Measurements from ENCODE around the gene APOB.

The APOB gene, protein sequence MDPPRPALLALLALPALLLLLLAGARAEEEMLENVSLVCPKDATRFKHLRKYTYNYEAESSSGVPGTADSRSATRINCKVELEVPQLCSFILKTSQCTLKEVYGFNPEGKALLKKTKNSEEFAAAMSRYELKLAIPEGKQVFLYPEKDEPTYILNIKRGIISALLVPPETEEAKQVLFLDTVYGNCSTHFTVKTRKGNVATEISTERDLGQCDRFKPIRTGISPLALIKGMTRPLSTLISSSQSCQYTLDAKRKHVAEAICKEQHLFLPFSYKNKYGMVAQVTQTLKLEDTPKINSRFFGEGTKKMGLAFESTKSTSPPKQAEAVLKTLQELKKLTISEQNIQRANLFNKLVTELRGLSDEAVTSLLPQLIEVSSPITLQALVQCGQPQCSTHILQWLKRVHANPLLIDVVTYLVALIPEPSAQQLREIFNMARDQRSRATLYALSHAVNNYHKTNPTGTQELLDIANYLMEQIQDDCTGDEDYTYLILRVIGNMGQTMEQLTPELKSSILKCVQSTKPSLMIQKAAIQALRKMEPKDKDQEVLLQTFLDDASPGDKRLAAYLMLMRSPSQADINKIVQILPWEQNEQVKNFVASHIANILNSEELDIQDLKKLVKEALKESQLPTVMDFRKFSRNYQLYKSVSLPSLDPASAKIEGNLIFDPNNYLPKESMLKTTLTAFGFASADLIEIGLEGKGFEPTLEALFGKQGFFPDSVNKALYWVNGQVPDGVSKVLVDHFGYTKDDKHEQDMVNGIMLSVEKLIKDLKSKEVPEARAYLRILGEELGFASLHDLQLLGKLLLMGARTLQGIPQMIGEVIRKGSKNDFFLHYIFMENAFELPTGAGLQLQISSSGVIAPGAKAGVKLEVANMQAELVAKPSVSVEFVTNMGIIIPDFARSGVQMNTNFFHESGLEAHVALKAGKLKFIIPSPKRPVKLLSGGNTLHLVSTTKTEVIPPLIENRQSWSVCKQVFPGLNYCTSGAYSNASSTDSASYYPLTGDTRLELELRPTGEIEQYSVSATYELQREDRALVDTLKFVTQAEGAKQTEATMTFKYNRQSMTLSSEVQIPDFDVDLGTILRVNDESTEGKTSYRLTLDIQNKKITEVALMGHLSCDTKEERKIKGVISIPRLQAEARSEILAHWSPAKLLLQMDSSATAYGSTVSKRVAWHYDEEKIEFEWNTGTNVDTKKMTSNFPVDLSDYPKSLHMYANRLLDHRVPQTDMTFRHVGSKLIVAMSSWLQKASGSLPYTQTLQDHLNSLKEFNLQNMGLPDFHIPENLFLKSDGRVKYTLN (N-terminal part only)

DNA sequence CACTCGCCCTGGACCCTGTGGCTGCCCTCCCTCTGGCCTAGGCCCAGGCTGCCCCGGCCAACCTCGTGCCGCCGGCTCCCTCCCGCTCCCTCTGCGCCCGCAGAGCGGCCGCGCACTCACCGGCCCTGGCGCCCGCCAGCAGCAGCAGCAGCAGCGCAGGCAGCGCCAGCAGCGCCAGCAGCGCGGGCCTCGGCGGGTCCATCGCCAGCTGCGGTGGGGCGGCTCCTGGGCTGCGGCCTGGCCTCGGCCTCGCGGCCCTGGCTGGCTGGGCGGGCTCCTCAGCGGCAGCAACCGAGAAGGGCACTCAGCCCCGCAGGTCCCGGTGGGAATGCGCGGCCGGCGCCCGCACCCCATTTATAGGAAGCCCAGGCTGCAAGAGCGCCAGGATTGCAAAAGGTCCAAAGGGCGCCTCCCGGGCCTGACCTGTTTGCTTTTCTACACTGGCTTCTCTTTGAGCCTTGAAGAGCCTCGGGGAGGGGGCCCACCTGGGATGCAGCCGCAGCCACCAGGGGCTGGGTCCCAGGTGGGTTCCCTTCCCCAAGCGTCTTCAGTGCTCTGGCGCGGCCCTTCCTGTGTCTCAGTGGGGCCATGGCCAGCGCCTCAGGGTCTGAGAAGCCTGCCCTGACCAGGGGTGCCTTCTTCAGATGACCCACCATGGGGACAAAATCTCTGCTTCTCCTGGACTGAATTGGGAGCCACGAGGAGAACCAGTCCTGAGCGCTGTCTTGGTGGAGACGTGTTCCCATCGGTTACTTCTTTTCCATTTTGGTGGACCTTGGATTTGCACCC is at the start of gene APOB:
Gene APOB, minus strand, starts transcription at position 330 of the 789 bp plus-strand sequence. Its CDS starts 128 bp downstream, at position 202.
- Mint-ChIP-seq H3K27me3 (peaks cover 35% of the 10 kb centered on the region), H3K9me3 (no peaks in the 10 kb centered on the region), H3K4me1 (no peaks in the 10 kb centered on the region), H3K4me3 (no peak within 1 kb of the TSS), H3K36me3 (ENCODE audit: insufficient read depth) (no peaks in the 10 kb centered on the region), H3K27ac (ENCODE audit: low read depth) (no peak within 1 kb of the TSS)
- DNase-seq (ENCODE audit: low spot score in 2 of 2) (no peak), ATAC-seq (replicated peaks; ENCODE audit: extremely low read depth, poor library complexity, severe bottlenecking) (no peak)

- ATAC-seq (replicated peaks; ENCODE audit: extremely low read depth, poor library complexity, severe bottlenecking), result no peak
These were observed 48.5 kb upstream of the APOB start for GRCh38 chr2:21092308-21092869.

GRCh38 chr2:21084401-21084800 is 40.5 kb upstream of the APOB start:
- H3K27me3 Mint-ChIP-seq, result no peaks in the 10 kb centered on the region
- no peak for DNase-seq (ENCODE audit: low spot score in 2 of 2)
- H3K36me3 Mint-ChIP-seq (ENCODE audit: insufficient read depth), result no peaks in the 10 kb centered on the region
- H3K9me3 Mint-ChIP-seq, result no peaks in the 10 kb centered on the region
- no peak for ATAC-seq (replicated peaks; ENCODE audit: extremely low read depth, poor library complexity, severe bottlenecking)
- no peaks in the 10 kb centered on the region for H3K4me1 Mint-ChIP-seq
- no peak overlapping the region for H3K4me3 Mint-ChIP-seq
- H3K27ac Mint-ChIP-seq (ENCODE audit: low read depth), result no peak overlapping the region

More at GRCh38 chr2:21092308-21092869, 48.5 kb upstream of the APOB start:
- Mint-ChIP-seq H3K27ac (ENCODE audit: low read depth) (no peak overlapping the region), H3K9me3 (peaks cover 5% of the 10 kb centered on the region), H3K36me3 (ENCODE audit: insufficient read depth) (no peaks in the 10 kb centered on the region), H3K27me3 (peaks cover 3% of the 10 kb centered on the region), H3K4me3 (no peak overlapping the region), H3K4me1 (no peaks in the 10 kb centered on the region)
- DNase-seq (ENCODE audit: low spot score in 2 of 2), result no peak

DNA sequence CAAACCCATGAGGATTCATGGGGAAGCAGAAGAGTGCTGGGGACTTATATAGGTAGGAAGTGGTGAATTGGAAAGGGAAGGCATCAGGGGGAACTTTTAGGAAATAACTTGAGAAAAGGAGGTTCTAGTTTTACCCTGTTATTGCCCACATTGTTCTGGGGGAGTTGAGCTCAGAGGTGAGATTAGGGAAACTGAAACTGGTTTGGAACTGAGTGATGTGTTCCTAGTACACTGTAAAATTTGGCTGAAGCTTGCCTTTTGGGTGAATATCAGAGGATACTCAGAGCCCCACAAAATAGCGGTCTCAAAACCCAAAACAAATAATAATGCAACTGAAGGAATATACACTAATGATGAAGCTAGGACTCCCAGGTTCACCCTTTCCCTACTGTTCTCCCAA is 39.6 kb upstream of the APOB start:
- no peak overlapping the region for H3K27ac Mint-ChIP-seq (ENCODE audit: low read depth)
- H3K36me3 Mint-ChIP-seq (ENCODE audit: insufficient read depth), result no peaks in the 10 kb centered on the region
- ATAC-seq (replicated peaks; ENCODE audit: extremely low read depth, poor library complexity, severe bottlenecking), result no peak
- peaks cover under 1% of the 10 kb centered on the region for H3K9me3 Mint-ChIP-seq
- no peaks in the 10 kb centered on the region for H3K27me3 Mint-ChIP-seq
- H3K4me3 Mint-ChIP-seq, result no peak overlapping the region
- no peaks in the 10 kb centered on the region for H3K4me1 Mint-ChIP-seq
- DNase-seq (ENCODE audit: low spot score in 2 of 2), result no peak

GRCh38 chr2:21078296-21078695 is 34.4 kb upstream of the APOB start:
- H3K4me3 Mint-ChIP-seq, result no peak overlapping the region
- peaks cover 5% of the 10 kb centered on the region for H3K9me3 Mint-ChIP-seq
- no peaks in the 10 kb centered on the region for H3K36me3 Mint-ChIP-seq (ENCODE audit: insufficient read depth)
- DNase-seq (ENCODE audit: low spot score in 2 of 2), result no peak
- H3K27ac Mint-ChIP-seq (ENCODE audit: low read depth), result no peak overlapping the region
- no peaks in the 10 kb centered on the region for H3K4me1 Mint-ChIP-seq
- H3K27me3 Mint-ChIP-seq, result no peaks in the 10 kb centered on the region
- ATAC-seq (replicated peaks; ENCODE audit: extremely low read depth, poor library complexity, severe bottlenecking), result no peak

DNA sequence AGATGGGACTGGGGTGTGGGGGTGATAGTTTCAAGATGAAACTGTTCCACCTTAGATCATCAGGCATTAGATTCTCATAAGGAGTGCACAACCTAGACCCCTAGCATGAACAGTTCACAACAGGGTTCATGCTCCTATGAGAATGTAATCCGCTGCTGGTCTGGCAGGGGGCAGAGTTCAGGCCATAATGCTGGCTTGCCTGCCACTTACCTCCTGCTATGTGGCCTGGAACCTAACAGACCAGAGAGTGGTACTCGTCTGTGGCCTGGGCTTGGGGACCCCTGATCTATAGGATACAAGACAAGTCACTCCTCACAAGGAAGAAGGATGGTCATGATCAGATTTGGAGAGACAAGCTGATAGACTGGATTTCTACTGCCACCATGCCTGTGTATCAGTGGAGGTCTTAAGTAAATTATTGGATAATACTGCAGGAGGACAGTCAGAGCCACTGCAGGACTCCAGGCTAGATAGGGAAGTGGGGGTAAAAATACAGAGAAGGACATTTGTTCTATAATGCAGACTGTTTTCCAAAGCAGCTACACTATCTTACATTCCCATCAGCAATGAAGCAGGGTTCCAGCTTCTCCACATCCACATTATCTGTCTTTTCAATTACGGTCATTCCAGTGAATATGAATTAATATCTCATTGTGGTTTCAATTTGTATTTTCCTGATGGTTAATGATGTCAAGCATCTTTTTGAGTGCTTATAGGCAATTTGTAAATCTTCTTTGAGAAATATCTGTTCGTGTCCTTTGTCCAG is 28.8 kb upstream of the APOB start:
- peaks cover 12% of the 10 kb centered on the region for H3K27me3 Mint-ChIP-seq
- H3K9me3 Mint-ChIP-seq, result no peaks in the 10 kb centered on the region
- H3K27ac Mint-ChIP-seq (ENCODE audit: low read depth), result no peak overlapping the region
- DNase-seq (ENCODE audit: low spot score in 2 of 2) (no peak), ATAC-seq (replicated peaks; ENCODE audit: extremely low read depth, poor library complexity, severe bottlenecking) (no peak)
- no peak overlapping the region for H3K4me3 Mint-ChIP-seq
- H3K4me1 Mint-ChIP-seq, result no peaks in the 10 kb centered on the region
- H3K36me3 Mint-ChIP-seq (ENCODE audit: insufficient read depth), result no peaks in the 10 kb centered on the region

- DNase-seq (ENCODE audit: low spot score in 2 of 2), result no peak
- no peaks in the 10 kb centered on the region for H3K36me3 Mint-ChIP-seq (ENCODE audit: insufficient read depth)
- no peak overlapping the region for H3K4me3 Mint-ChIP-seq
- H3K4me1 Mint-ChIP-seq, result no peaks in the 10 kb centered on the region
- no peaks in the 10 kb centered on the region for H3K9me3 Mint-ChIP-seq
- no peak overlapping the region for H3K27ac Mint-ChIP-seq (ENCODE audit: low read depth)
- no peak for ATAC-seq (replicated peaks; ENCODE audit: extremely low read depth, poor library complexity, severe bottlenecking)
- H3K27me3 Mint-ChIP-seq, result peaks cover 12% of the 10 kb centered on the region
These were observed 26.7 kb upstream of the APOB start for GRCh38 chr2:21070341-21071257.

DNA sequence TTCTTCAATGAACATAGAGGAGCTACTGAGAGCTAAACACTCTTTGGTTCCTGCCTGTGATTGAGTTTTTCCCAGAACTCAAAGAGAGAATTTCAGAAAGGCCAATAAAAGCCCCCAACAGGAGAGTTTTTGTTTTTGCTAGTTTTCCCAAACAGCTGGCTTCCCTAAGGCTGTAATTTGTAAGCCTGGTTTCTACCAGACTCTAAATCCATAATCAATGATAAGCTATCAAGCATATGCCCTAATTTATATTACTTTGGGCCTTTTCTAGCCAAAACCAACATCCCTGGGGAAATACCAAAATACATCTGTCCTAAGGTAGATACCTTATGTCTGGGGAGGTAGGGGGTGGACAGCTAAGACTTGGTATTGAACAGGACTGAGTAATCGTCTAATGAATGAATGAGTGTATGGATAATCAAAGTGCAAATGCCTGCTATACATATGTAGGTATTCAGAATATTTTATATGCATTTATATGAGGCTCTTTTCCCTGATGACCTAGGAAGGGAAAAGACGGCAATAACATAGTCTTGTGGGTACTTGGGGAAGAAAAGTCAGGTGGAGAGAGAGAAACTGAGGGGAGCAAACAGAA is 26.0 kb upstream of the APOB start:
- H3K27me3 Mint-ChIP-seq, result peaks cover 12% of the 10 kb centered on the region
- DNase-seq (ENCODE audit: low spot score in 2 of 2) (no peak), ATAC-seq (replicated peaks; ENCODE audit: extremely low read depth, poor library complexity, severe bottlenecking) (no peak)
- no peaks in the 10 kb centered on the region for H3K9me3 Mint-ChIP-seq
- H3K4me1 Mint-ChIP-seq, result no peaks in the 10 kb centered on the region
- no peak overlapping the region for H3K27ac Mint-ChIP-seq (ENCODE audit: low read depth)
- no peaks in the 10 kb centered on the region for H3K36me3 Mint-ChIP-seq (ENCODE audit: insufficient read depth)
- no peak overlapping the region for H3K4me3 Mint-ChIP-seq

DNA sequence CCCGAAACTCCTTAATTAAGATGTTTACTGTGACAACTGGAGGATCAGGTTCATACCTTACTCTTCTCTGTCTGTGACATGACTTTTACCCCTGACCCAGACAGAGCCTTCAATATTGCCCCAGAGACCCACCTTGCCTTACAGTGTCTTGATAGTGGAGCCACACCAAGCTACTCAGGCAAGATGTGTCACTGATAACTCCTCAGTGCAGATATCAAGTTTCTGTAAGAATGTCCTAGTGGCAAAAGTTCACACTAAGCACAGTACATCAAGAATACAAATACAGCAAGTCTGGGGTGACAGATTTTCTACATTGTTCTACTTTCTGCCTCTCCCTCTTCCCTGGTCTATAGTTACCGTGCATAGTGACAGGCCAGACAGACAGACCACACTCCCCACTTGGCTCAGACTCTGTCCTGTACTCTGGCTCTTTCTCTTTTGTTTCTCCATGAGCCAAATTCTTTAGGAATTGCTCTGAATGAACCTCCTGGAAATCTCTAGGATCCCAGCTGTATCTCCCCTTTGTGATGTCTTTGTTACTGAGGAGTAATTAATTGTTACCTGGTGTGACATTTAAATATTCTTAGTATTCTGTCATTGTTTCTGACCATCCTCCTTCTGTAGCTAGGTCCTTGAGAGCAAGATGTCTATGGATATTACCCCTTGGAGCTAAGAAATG is 24.1 kb upstream of the APOB start:
- H3K27me3 Mint-ChIP-seq, result peaks cover 12% of the 10 kb centered on the region
- H3K4me3 Mint-ChIP-seq, result no peak overlapping the region
- no peaks in the 10 kb centered on the region for H3K4me1 Mint-ChIP-seq
- H3K36me3 Mint-ChIP-seq (ENCODE audit: insufficient read depth), result no peaks in the 10 kb centered on the region
- no peak overlapping the region for H3K27ac Mint-ChIP-seq (ENCODE audit: low read depth)
- no peak for ATAC-seq (replicated peaks; ENCODE audit: extremely low read depth, poor library complexity, severe bottlenecking)
- no peak for DNase-seq (ENCODE audit: low spot score in 2 of 2)
- no peaks in the 10 kb centered on the region for H3K9me3 Mint-ChIP-seq

GRCh38 chr2:21067125-21067524 is 23.3 kb upstream of the APOB start:
- H3K9me3 Mint-ChIP-seq, result no peaks in the 10 kb centered on the region
- H3K27me3 Mint-ChIP-seq, result peaks cover 12% of the 10 kb centered on the region
- no peak overlapping the region for H3K4me3 Mint-ChIP-seq
- no peaks in the 10 kb centered on the region for H3K4me1 Mint-ChIP-seq
- ATAC-seq (replicated peaks; ENCODE audit: extremely low read depth, poor library complexity, severe bottlenecking) (no peak), DNase-seq (ENCODE audit: low spot score in 2 of 2) (no peak)
- no peaks in the 10 kb centered on the region for H3K36me3 Mint-ChIP-seq (ENCODE audit: insufficient read depth)
- H3K27ac Mint-ChIP-seq (ENCODE audit: low read depth), result no peak overlapping the region
